Measurements from ENCODE around the gene SLC41A3.

GRCh38 chr3:126085276-126085675, 1.4 kb upstream of the SLC41A3 start:
- TF ChIP-seq, protein P1, sequence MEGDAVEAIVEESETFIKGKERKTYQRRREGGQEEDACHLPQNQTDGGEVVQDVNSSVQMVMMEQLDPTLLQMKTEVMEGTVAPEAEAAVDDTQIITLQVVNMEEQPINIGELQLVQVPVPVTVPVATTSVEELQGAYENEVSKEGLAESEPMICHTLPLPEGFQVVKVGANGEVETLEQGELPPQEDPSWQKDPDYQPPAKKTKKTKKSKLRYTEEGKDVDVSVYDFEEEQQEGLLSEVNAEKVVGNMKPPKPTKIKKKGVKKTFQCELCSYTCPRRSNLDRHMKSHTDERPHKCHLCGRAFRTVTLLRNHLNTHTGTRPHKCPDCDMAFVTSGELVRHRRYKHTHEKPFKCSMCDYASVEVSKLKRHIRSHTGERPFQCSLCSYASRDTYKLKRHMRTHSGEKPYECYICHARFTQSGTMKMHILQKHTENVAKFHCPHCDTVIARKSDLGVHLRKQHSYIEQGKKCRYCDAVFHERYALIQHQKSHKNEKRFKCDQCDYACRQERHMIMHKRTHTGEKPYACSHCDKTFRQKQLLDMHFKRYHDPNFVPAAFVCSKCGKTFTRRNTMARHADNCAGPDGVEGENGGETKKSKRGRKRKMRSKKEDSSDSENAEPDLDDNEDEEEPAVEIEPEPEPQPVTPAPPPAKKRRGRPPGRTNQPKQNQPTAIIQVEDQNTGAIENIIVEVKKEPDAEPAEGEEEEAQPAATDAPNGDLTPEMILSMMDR (IDR thresholded peaks at IDR 0.05) = no peak
- TF ChIP-seq POLR2A (IDR thresholded peaks at IDR 0.05) = no peak
